NOMO-1 treated with DMSO at 0.1 percent for 48 hours (cell line): ENCODE results near the gene HSPA9.
A peak's percentile ranks its signal among the peaks of the same experiment; 100 is the strongest.

Source experiments
- DNase-seq: peaks from one replicate; lab custom pipeline; 2025; ENCODE audit not compliant: unreplicated experiment; lab: John Stamatoyannopoulos, UW

The HSPA9 gene

GRCh38 chr5:138536215-138536614 lies 39.0 kb downstream of the HSPA9 start:
- no peak for DNase-seq

DNA sequence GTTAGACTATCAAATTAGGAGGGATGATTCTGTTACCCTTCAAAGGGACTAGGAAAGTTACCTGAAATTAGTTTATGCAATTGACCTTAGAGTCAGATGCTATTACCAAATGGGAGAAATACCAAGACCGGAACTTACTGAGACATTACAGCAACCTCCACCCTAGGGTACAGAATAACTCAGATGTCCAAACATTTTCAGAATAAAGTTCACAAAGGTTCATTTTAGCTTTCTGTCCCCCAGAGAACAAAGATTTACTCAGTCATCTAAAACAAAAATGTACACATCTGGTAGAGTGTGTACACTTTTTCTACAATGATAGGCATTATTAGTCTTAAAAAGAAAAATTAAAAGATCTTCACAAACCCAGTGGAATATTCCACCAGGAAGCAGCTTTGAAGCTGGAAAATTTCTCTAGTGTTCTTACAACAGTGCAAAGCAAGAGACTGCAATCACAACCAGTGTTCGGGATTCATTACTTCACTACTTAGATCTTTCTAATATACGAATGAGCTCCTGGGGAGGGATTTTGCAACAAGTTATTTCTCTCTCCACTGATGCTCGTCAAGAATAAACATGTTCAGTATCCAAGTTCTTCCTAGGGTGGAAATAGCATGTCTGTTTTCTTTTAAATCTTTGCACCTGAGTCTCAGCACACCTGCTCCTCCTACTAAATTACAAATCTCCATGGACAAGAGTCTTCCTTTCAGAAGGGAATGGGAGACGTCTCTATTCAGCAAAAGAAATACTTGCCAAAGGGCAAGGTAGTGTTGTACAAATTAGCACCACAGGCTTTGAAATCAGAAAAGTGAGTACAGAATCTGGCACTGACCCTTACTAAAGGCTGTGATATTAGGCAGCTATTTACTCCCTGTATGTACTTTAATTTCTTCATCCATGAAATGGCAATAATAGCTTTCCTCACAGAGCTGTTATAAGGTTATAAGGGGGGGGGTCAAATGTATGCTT lies 40.9 kb downstream of the HSPA9 start:
- DNase-seq, result no peak

- DNase-seq, result no peak
These were observed 45.4 kb downstream of the HSPA9 start for GRCh38 chr5:138529812-138530211.

- DNase-seq, result no peak
These were observed 46.3 kb downstream of the HSPA9 start for GRCh38 chr5:138528744-138529469.

DNA sequence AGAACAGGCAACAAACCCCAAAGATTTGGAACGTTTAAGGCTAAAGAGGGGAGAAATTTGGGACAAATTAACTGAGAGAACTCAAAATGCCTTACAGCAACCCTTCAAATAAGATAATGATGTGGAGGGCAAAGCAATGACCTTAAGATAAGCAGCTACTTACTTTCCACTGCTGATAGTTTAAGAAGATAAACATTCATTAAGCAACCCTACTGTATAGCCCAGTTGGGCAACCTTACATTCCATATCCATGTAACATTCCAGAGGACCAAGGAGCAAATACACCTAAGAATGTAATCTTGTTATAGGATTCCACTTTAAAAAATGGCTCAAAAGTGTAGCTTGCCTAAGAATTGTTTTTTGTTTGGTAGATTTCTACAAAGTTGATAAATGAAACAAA lies 47.0 kb downstream of the HSPA9 start:
- DNase-seq, result no peak

DNA sequence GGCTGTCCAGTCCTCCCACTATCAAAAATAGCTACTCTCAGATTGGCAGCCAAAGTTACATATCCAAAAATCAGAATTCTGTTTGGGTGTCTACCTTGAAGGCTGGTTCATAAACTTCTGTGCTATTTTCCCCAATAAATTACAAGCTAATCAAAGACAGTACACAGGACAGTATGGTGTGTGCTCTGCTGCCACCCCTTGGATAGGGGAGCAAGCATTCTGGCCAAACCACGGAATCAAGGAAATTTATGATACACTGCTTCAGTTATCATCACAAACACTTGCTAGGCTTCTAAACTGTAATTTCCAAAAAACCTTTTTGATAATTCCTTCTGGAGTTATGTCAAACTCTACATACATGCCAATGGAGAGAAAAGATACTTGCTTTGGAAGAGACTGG lies 48.0 kb downstream of the HSPA9 start:
- no peak for DNase-seq

GRCh38 chr5:138523406-138523805 lies 51.8 kb downstream of the HSPA9 start:
- DNase-seq, result no peak

DNA sequence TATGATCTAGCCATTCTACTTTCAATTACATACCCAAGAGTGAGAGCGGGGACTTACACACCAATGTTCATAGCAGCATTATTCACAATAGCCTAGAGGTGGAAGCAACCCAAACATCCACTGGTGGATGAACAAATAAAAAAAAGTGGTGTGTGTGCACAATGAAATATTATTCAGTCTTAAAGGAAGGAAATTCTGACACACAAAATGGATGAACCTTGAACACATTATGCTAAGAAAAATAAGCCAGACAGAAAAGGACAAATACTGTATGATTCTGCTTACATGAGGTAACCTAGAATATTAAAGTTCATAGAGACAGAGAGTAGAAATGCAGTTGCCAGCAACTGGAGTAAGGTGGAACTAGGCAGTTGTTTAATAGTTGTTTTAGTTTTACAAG lies 54.2 kb downstream of the HSPA9 start:
- no peak for DNase-seq

GRCh38 chr5:138517437-138517836 lies 57.8 kb downstream of the HSPA9 start:
- DNase-seq, result no peak

DNA sequence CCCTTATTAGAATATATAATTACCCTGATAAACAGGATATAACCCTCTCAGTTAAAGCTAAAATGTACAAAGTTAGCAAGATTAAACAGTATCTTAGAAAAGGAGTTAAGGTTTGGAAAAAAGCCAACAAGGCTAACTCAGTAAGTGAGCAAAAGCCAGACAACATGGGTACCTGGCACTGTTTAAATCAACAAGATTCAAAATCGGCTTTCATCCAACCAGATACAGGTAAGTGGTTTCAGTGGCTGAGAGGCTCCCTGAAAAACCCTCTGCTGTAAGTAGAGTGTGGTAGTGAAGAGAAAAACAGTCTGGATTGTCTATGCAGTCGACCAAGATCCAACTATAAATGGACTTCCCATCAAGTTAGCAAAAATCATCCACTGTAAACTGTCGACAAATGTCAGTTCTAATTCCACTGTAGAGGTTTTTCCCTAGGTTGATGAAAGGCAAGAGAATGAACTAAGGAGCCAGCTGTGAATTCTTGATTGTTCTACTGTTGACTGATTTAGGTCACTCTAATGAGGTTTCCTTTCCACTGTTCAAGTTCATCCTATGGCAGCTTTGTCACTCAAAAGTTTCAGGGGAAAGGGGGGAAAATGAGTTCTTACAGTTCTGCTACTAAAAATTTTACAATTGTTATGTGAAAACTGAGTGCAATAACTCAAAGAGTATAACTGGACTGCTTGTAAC lies 59.5 kb downstream of the HSPA9 start:
- DNase-seq, result no peak

DNA sequence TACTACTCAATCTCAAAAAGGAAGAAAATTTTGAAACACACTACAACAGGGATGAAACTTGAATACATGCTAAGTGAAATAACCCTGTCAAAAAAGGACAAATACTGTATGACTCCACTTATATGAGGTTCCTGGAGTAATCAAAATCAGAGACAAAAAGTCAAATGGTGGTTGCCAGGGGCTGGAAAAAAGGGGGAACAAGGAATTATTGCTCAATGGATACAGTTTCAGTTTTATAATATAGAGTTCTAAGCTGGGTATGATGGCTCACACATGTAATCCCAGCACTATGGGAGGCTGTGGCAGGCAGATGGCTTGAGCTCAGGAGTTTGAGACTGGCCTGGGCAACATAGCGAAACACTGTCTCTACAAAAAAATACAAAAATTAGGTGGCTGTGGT lies 61.2 kb downstream of the HSPA9 start:
- DNase-seq, result no peak

DNA sequence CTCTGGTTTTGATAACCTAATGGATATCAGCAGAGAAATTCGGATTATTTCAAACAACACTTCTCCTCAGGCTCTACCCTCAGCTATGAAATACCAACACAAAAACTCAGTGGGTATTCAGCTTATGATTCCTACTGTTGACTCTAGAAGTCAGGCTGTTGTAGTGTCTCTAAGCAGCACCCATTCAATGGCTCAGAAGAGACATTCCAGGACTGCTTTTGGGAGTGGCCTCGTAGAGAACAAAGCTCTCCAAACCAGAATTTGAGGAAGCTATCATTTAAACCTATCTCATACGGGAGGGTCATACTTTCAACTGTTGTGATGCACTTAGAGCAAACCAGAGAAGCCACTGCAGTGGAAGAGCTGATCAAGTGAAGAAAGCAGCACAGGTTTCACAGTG lies 66.2 kb downstream of the HSPA9 start:
- DNase-seq, result no peak

- peak; percentile 78 for DNase-seq
These were observed 67.7 kb downstream of the HSPA9 start for GRCh38 chr5:138507485-138507884.

GRCh38 chr5:138506370-138507306 lies 68.6 kb downstream of the HSPA9 start:
- DNase-seq, result no peak

- DNase-seq, result no peak
These were observed 70.4 kb downstream of the HSPA9 start for GRCh38 chr5:138504799-138505198.
